GM18511 (cell line): ENCODE data around the gene UBE3D.

Experiments
- ATAC-seq: cut with Tn5 transposase; IDR thresholded peaks from one replicate; pipeline ENCODE4 v1.9.1; 2021; ENCODE audit warnings: mild to moderate bottlenecking, moderate library complexity; ENCODE audit not compliant: unreplicated experiment

UBE3D gene, protein sequence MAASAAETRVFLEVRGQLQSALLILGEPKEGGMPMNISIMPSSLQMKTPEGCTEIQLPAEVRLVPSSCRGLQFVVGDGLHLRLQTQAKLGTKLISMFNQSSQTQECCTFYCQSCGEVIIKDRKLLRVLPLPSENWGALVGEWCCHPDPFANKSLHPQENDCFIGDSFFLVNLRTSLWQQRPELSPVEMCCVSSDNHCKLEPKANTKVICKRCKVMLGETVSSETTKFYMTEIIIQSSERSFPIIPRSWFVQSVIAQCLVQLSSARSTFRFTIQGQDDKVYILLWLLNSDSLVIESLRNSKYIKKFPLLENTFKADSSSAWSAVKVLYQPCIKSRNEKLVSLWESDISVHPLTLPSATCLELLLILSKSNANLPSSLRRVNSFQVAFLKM

DNA sequence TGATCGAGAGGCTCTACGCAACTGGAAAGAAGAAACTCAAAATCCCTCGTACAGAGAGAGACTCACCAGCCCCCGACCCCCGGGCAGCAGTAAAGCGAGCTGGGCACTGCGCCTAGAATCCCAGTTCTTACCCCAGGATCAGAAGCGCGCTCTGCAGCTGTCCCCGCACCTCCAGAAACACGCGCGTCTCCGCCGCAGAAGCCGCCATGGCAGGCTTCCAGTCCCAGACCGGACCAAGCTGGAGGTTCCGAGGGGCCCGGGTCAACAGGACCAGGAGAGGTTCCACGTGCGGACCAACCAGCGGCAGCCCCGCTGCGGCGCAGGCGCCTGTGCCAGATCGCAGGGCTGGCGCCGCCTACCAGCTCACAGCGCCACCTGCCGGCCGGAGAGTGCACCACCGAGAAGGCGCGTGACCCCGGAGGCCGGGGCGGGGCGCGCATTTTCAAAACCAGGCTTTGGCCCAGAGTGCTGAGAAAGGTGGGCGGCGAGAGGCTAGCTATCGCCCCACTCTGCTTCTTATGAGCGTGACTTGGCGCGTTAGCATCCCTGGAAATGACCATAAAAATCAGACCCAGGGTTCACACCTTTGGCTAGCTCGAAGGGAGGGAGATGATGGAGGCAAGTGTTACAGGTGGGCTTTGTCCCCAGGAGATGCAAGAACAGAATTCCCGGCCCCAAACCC lies at the start of gene UBE3D:
Gene UBE3D (minus strand): TSS at position 331 of the 682 bp plus-strand sequence. CDS start 123 bp downstream, at position 208.
- ATAC-seq, result peak; percentile 66

DNA sequence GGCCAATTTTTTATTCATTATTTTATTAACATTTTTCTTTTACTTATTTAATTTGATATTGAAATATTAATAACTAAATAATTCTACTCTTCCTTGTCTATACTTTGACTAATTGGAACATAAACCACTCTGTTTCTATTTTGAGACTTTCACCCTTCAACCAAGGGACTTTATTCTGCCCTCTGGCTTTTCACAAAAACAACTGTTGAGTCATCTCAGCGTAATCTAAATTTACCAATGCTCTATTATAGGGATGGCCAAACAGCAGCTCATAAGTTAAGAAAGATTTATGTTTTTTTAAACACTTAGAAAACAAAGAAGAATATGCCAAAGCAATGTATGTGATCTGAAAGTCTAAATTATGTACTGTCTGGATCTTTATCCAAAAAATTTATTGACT lies 48.5 kb upstream of the UBE3D start:
- no peak for ATAC-seq

DNA sequence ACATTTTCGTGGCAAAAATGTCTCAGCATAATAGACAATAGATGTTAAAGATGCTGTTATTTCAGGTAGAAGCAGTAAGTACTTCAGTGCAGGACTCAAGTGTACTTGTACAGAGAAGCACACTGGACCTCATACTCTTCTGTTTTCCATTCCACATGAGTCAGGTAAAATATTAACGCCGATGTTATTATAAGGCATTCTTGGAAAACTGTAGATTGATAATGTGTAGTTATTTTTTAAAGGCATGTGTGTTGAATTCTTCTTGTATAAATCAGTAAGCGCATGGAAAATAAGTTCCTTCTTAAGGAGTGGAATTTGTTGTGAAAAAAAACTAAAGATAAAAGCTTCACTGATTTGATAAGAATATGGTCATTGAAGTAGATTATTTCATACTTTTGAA lies 47.6 kb upstream of the UBE3D start:
- ATAC-seq, result no peak

DNA sequence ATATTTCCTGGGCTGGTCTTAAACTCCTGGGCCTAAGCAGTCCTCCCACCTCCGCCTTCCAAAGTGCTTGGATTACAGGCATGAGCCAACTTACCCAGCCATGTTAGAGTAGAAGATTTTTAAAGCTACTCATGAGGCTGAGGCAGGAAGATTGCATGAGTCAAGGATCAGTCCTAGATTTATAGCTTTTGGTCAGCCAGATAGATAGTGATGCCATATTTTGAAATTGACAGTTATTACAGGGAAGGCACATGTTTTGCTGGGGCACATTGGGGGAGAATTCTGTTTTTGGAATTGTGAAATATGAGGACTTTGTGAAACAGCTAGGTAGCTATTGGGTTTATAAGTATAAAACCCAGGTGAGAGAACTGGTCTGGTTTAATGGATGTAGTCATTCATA lies 42.7 kb upstream of the UBE3D start:
- no peak for ATAC-seq

DNA sequence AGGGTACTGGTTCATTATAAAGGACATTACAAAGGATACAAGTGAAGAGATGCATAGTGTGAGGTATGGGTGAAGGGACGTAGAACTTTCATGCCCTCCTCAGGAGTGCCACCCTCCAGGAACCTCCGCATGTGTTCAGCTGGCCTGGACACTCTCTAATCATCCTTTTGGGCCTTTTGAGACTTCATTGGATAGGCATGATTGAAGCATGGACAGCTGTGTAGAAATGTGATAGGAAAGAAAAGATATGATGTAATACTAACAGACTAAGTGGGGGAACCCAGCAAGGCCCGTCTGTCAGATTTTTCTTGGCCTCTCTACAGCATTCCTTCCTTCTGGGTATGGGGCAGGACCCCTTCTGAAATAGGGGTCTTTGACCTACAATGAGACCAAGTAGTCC lies 32.9 kb upstream of the UBE3D start:
- no peak for ATAC-seq

DNA sequence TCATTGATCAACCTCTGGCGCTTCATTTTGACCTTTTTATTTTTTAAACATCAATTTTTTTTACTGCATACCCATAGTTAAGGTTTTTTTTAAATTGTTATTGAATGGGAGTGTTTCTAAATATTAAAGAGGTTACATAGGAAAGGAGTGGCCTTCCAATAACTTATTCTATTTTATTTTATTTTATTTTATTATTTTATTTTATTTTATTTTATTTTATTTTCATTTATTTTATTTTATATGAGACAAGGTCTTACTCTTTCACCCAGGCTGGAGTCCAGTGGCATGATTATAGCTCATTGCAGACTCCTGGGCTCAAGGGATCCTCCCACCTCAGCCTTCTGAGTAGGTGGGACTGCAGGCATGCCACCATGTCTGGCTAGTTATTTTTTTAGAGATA lies 32.0 kb upstream of the UBE3D start:
- no peak for ATAC-seq

DNA sequence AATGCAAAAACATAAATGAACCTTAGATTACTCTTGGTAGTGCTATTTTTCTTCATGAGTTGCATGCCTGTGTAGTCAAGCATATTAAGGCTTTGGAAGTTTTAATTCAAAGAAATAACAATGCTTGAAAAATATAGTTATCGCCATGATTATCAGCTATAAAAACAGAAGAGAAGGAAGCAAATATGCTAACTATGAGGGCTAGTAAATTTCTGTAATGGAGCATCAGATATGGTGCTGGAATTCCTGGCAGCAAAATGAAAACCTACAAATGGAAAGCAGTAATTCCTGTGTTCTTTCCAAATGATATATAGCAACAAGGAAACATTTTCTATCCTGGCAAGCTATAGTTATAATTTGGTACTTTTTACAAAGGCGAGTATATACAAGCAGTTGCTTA lies 31.6 kb upstream of the UBE3D start:
- ATAC-seq, result no peak

DNA sequence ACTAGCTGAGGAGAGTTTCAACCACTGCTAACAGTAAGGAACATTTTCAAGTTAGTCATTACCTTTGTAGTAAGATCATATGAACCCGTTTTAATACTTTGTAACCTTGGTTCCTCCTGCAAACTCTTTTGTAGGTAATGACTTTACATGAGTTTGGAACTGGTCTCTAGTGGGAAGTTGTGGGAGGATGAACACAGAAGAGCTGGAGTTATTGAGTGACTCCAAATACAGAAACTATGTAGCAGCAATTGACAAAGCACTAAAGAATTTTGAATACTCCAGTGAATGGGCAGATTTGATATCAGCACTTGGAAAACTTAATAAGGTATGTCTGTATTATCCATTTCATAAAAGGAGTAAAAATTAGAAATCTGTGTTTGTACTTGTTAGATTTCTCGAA lies 31.1 kb upstream of the UBE3D start:
- no peak for ATAC-seq

DNA sequence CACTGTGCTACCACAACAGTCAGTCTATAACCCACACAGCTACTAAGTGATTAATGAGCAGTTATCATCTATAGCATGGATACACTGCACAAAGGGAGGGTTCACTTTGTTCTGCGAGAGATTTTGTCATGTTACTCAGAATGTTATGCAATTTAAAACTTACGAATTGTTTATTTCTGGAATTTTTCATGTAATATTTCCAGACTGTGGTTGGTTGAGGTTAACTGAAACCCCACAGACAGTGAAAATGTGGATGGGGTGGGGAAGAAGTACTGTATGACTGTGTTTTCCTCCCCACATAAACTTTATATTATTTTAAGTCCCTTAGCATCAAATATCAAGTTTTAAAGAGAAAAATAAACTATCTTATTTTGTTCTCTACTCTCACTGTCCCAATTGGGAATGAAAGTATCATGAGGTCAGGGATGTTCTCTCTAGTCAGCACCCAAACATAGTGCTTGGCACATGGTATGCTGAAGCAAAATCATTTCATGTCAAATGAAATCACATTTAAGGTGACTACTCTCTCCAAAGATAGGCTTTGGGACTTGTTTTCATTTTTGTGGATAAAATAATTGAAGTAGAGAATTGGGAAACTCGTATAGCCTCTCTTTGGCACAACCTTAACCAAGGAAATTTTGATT lies 27.2 kb upstream of the UBE3D start:
- no peak for ATAC-seq

DNA sequence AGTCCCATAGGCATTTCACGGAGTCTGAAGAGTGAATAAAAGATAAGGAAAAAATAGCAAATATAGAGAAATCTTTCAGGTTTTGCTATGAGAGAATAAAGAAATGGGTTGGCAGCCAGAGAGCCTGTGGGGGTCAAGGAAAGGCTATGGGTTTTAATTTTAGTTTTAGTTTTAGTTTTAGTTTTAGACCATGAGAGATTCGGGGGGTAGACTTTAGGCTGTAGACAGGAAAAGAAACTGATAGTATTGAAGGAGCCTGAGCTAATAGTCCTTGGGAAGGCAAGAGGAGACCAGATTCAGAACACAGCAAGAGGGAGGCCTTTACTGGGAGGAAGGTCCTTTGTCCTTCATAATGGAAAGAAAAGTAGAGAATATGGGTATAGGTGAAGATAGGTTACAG lies 21.1 kb upstream of the UBE3D start:
- ATAC-seq, result peak; percentile 99

DNA sequence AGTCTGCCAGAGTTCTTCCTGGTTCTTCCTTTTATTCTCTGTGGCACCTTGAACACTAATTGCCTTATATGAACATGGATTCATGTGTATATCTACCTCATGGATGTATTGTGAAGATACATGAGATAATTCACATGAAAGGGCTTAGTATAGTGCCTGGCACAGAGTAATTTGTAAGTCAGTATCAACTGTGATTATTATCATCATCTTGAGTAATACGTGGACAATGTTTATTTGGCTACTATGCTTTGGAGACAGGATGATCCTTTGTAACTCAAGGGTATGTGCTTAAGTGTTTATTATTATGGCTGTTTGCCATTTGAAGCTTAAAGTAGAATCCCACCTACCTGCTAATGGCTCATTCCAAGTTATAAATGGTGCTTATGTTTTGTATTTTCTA lies 17.8 kb upstream of the UBE3D start:
- no peak for ATAC-seq

DNA sequence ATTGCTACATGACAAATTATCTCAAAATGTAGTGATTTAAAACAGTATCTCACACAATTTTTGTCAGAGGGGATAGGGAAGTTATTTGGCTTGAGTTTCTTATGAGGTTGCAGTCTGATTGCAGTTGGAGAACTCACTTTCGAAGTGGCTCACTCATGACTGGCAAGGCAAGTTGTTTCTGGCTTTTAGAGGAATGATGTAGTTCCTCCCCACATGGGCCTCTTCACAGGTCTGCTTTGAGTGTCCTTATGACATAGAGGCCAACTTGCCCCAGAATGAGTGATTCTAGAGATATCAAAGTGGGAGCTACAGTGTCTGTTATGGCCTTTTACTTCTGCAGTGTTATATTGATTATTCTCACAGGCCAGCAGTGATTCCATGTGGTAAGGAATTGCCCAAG lies 8.0 kb upstream of the UBE3D start:
- ATAC-seq, result no peak

DNA sequence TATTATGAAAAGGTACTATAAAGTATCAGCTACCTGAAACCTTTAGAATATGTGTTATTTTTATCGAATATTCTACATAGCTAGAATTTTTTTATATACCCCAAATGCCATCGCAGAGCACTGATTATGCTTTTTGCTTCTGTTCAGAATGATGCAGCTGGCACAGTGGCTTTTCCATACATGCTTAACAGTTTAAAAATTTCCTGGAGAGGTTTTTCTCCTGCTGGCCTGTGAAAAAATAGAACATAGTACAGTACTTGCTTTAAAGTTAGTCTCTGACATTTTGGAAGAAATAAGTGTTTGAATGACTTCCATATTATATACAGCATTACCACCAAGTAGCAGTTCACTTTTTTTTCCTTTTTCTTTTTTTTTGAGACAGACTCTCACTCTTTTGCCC lies 7.1 kb upstream of the UBE3D start:
- ATAC-seq, result no peak

DNA sequence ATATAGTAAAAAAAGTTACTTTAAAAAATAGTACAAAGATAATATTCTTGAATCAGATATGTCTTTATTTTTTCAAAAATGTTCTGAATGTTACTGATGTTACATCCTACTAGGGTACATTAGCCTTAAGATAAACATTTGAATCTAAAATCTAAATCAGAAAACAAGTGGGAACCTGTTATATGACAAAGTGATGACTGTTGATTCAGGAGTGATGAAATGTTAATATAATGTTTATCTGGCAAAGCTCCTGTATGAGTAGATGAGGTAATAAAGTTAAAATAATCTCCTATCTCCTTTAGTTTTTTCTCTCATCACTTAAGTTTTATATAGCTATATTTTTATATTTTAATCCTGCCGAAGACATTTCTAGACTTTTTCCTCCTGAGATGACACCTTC lies 6.1 kb upstream of the UBE3D start:
- ATAC-seq, result no peak

DNA sequence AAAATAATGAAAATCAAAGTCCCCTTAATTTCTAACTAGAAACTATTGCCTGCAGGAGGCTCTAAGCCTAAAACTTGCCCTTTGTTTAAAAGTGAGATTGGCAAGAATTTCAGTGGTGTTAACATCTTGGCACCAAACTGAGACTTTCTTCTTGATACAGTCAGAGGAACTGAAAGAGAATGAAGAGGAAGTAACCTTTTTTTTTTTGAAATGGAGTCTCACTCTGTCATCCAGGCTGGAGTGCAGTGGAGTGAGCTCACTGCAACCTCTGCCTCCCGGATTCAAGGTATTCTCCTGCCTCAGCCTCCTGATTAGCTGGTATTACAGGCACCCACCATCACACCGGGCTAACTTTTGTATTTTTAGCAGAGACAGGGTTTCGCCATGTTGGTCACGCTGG lies 5.4 kb upstream of the UBE3D start:
- peak; percentile 59 for ATAC-seq

DNA sequence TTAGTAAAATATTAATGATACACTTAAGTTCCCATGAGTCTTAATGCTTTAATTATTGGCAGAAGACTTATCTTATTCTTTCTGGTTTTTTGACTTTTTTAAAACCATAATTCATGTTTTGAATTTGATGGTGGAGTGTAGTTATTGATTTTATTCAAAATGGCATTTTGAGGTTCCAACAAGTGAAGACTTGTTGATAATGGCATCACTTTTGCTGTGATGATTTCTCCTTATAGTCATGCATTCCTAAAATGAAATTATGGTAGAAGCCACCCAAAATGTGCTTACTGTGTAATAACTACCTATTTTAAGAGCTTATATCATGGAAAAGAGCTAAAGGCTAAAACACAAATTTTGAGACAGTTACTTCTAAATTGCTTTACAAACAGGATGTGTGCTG lies 4.0 kb upstream of the UBE3D start:
- ATAC-seq, result no peak

DNA sequence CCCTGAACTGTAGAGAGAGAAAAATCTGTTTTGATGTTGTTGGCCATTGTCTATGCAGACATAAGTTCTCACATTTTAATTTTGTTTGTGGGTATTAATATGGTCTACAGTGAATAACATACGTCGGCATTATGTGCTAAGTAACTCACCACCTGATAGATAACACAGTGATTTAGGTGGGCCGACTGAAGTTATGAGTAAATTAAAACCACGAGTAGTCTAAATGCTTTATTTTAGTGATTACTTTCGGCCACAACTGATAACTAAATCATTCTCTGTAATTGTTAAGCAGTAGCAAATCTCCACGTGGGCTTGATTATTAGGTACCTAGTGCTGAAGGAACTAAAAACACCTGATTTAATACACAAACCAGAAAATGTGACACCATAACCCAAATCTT lies 3.0 kb upstream of the UBE3D start:
- ATAC-seq, result no peak

DNA sequence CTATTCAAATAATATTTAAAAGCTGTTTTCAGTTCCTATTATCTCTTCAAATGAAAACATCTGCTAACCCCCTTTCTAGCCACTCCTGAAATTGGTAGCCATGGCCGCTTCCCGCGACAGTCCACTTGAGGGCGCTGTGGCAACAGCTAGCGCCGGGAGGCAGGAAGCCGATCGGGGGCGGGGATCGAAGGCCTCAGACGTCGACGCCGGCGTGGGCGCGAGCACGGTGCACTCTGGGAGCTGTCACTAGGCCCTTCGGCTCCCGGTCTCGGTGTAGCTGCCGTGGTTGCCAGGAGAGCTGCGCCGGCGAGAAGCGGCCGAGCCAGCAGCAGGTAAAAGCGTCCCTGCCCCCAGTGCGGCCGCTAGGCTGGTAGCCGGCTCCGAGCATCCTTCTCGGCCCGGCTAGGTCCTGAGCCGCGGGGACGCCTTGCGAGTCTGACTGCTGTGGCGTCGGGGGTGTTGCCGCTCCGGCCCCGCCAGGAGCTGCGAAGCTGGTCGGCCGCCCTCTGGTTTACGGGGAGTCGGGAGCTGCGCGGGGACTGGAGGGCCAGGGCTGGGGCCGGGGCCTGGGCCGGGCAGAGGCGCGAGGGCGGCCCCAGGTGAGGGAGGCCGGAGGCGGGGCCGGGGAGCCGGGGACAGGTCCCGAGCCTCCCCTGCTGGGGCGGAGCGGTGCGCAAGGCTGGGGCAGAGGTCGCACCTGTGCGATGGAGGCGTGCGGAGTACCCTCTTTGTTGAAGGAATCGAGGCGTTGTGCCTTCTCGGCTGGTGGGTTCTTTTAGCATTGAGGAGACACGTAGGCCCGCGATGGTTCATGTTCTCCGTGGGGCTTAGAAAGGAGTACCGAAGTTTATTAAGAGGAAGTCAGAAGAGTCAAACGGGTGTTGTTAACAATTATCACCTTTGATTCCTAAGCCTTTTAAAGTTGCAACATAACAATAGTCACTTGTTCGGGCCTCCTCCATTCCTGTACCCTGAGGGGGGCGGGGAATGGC lies 2.1 kb upstream of the UBE3D start, which contains the start of gene DOP1A:
Gene DOP1A (plus strand): TSS at position 224 of the 992 bp plus-strand sequence. CDS start 29,307 bp downstream, outside the sequence.
- ATAC-seq, result peak; percentile 81

DNA sequence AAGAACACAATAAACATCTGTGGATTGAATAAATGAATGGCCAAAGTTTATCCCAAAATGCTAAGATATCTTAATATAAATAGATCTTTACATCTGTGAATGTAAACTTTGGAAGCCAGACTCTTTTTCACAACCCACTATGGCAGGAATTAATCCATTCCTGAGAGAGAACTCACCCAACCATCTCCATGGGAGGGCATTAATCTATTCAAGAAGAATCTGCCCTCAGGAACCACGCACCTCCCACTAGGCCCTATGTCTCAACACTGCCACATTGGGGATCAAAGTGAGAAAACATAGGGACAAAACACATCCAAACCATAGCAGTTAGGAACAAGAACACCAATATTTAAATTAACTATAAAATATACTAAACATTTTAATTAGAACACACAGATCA lies 3.4 kb downstream of the UBE3D start:
- no peak for ATAC-seq

DNA sequence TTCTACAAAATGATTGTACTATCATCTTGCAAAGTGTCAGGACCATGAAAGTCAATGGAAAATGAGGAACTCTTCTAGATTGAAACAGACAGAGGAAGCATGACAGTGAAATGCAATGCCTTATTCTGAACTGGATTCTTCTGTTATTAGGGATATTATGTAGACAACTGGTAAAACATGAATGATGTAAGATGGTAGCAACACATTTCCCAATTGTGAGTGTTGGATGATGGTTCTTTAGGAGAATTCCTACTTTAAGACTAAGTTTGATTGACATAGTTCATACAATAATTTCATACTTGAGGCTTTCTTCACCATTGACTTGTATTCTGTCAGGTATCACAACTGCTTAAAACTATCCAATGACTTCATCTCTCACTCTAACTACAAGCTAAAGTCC lies 4.5 kb downstream of the UBE3D start:
- no peak for ATAC-seq
